ENCODE measurements around the gene TRAK2.
"Not testable (repeated sequence)": the region's sequence is repeated elsewhere in the genome, so short reads cannot be mapped to it uniquely, and the experiment has no call there.

The TRAK2 gene

GRCh38 chr2:201378496-201379397, 72.5 kb downstream of the TRAK2 start:
- no peak overlapping the region for H3K4me3 ChIP-seq (ENCODE audit: low read length)
- H3K9ac ChIP-seq (ENCODE audit: low read length): no peak overlapping the region
- peaks cover 11% of the 10 kb centered on the region for H3K4me1 ChIP-seq (ENCODE audit: control insufficient read depth, insufficient read depth, low read length)
- no peaks in the 10 kb centered on the region for H3K27me3 ChIP-seq (replicated peaks; ENCODE audit: control insufficient read depth, insufficient read depth, low read length)
- DNase-seq (ENCODE audit: low read depth): peak; percentile 59
- peaks cover 7% of the 10 kb centered on the region for H3K9me3 ChIP-seq (ENCODE audit: control insufficient read depth, low read length)
- peaks cover 49% of the 10 kb centered on the region for H3K36me3 ChIP-seq (ENCODE audit: control insufficient read depth, insufficient read depth, low read length, severe bottlenecking)

- Histone ChIP-seq H3K9me3 (ENCODE audit: control insufficient read depth, low read length) (peaks cover 7% of the 10 kb centered on the region), H3K4me3 (ENCODE audit: low read length) (no peak overlapping the region), H3K4me1 (ENCODE audit: control insufficient read depth, insufficient read depth, low read length) (no peaks in the 10 kb centered on the region), H3K36me3 (ENCODE audit: control insufficient read depth, insufficient read depth, low read length, severe bottlenecking) (peaks cover 40% of the 10 kb centered on the region), H3K27me3 (replicated peaks; ENCODE audit: control insufficient read depth, insufficient read depth, low read length) (no peaks in the 10 kb centered on the region), H3K9ac (ENCODE audit: low read length) (no peak overlapping the region)
- DNase-seq (ENCODE audit: low read depth): no peak
Observed at GRCh38 chr2:201377218-201377617, 74.0 kb downstream of the TRAK2 start.

- Histone ChIP-seq H3K27me3 (replicated peaks; ENCODE audit: control insufficient read depth, insufficient read depth, low read length) (no peaks in the 10 kb centered on the region), H3K9ac (ENCODE audit: low read length) (no peak overlapping the region), H3K4me3 (ENCODE audit: low read length) (no peak overlapping the region), H3K36me3 (ENCODE audit: control insufficient read depth, insufficient read depth, low read length, severe bottlenecking) (no peaks in the 10 kb centered on the region), H3K9me3 (ENCODE audit: control insufficient read depth, low read length) (peaks cover 18% of the 10 kb centered on the region), H3K4me1 (ENCODE audit: control insufficient read depth, insufficient read depth, low read length) (no peaks in the 10 kb centered on the region)
- DNase-seq (ENCODE audit: low read depth): no peak
Observed at GRCh38 chr2:201369775-201370174, 81.5 kb downstream of the TRAK2 start.

DNA sequence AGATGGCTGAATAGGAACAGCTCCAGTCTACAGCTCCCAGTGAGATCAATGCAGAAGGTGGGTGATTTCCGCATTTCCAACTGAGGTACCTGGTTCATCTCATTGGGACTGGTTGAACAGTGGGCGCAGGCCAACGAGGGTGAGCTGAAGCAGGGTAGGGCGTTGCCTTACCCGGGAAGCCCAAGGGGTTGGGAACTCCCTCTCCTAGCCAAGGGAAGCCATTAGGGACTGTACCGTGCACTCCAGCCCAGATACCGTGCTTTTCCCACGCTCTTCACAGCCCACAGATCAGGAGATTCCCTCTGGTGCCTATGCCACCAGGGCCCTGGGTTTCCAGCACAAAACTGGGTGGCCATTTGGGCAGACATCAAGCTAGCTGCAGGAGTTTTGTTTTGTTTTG, 81.9 kb downstream of the TRAK2 start:
- not testable (repeated sequence) for DNase-seq (ENCODE audit: low read depth); H3K36me3 ChIP-seq (ENCODE audit: control insufficient read depth, insufficient read depth, low read length, severe bottlenecking); H3K4me1 ChIP-seq (ENCODE audit: control insufficient read depth, insufficient read depth, low read length); H3K9ac ChIP-seq (ENCODE audit: low read length); H3K27me3 ChIP-seq (replicated peaks; ENCODE audit: control insufficient read depth, insufficient read depth, low read length); H3K4me3 ChIP-seq (ENCODE audit: low read length)
- peaks cover 18% of the 10 kb centered on the region for H3K9me3 ChIP-seq (ENCODE audit: control insufficient read depth, low read length)

DNA sequence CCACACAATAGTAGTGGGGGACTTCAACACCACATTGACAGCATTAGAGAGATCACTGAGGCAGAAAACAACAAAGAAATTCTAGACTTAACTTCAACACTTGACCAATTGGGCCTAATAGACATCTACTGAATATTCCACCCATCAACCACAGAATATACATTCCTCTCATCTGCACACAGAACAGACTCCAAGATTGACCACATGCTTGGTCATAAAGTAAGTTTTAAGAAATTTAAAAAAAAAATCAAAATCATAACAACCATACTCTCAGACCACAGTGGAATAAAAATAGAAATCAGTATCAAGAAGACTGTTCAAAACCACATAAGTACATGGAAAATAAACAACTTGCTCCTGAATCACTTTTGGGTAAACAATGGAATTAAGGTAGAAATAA, 85.1 kb downstream of the TRAK2 start:
- peaks cover 18% of the 10 kb centered on the region for H3K9me3 ChIP-seq (ENCODE audit: control insufficient read depth, low read length)
- peaks cover 2% of the 10 kb centered on the region for H3K36me3 ChIP-seq (ENCODE audit: control insufficient read depth, insufficient read depth, low read length, severe bottlenecking)
- peaks cover 2% of the 10 kb centered on the region for H3K4me1 ChIP-seq (ENCODE audit: control insufficient read depth, insufficient read depth, low read length)
- DNase-seq (ENCODE audit: low read depth): no peak
- H3K9ac ChIP-seq (ENCODE audit: low read length): no peak overlapping the region
- H3K27me3 ChIP-seq (replicated peaks; ENCODE audit: control insufficient read depth, insufficient read depth, low read length): no peaks in the 10 kb centered on the region
- H3K4me3 ChIP-seq (ENCODE audit: low read length): no peak overlapping the region

GRCh38 chr2:201363857-201364560, 87.2 kb downstream of the TRAK2 start:
- H3K4me3 ChIP-seq (ENCODE audit: low read length): no peak overlapping the region
- peaks cover 6% of the 10 kb centered on the region for H3K4me1 ChIP-seq (ENCODE audit: control insufficient read depth, insufficient read depth, low read length)
- peak; percentile 63 for DNase-seq (ENCODE audit: low read depth)
- peaks cover 2% of the 10 kb centered on the region for H3K36me3 ChIP-seq (ENCODE audit: control insufficient read depth, insufficient read depth, low read length, severe bottlenecking)
- no peaks in the 10 kb centered on the region for H3K27me3 ChIP-seq (replicated peaks; ENCODE audit: control insufficient read depth, insufficient read depth, low read length)
- H3K9ac ChIP-seq (ENCODE audit: low read length): no peak overlapping the region
- H3K9me3 ChIP-seq (ENCODE audit: control insufficient read depth, low read length): peaks cover 18% of the 10 kb centered on the region

DNA sequence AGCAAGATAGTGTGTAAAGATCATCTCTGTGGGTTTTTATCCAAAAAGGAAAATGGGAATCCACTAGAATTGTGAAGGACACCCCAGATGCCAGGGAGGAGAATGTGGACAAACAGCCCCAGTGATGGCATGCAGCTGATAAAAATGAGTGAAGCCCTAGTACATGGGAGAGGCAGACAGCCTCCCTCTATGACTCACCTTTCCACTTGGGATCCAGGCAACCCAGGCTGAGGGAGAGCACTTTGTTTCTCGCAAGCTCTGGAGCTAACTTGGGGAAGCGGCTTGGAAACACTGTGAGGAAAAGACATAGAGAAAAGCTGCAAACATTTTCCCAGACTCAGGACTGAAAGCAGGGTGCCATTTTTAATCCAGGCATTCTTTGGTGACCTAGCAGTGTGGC, 88.9 kb downstream of the TRAK2 start:
- H3K36me3 ChIP-seq (ENCODE audit: control insufficient read depth, insufficient read depth, low read length, severe bottlenecking): peaks cover 2% of the 10 kb centered on the region
- no peak overlapping the region for H3K4me3 ChIP-seq (ENCODE audit: low read length)
- no peak overlapping the region for H3K9ac ChIP-seq (ENCODE audit: low read length)
- H3K4me1 ChIP-seq (ENCODE audit: control insufficient read depth, insufficient read depth, low read length): peaks cover 12% of the 10 kb centered on the region
- peaks cover 8% of the 10 kb centered on the region for H3K9me3 ChIP-seq (ENCODE audit: control insufficient read depth, low read length)
- no peaks in the 10 kb centered on the region for H3K27me3 ChIP-seq (replicated peaks; ENCODE audit: control insufficient read depth, insufficient read depth, low read length)
- DNase-seq (ENCODE audit: low read depth): no peak

GRCh38 chr2:201361078-201361733, 90.1 kb downstream of the TRAK2 start:
- H3K9me3 ChIP-seq (ENCODE audit: control insufficient read depth, low read length): no peaks in the 10 kb centered on the region
- H3K9ac ChIP-seq (ENCODE audit: low read length): no peak overlapping the region

GRCh38 chr2:201360256-201360655, 91.0 kb downstream of the TRAK2 start:
- H3K9me3 ChIP-seq (ENCODE audit: control insufficient read depth, low read length): no peaks in the 10 kb centered on the region
- H3K9ac ChIP-seq (ENCODE audit: low read length): no peak overlapping the region

More at GRCh38 chr2:201361078-201361733, 90.1 kb downstream of the TRAK2 start:
- Histone ChIP-seq H3K4me1 (ENCODE audit: control insufficient read depth, insufficient read depth, low read length) (peaks cover 17% of the 10 kb centered on the region), H3K4me3 (ENCODE audit: low read length) (no peak overlapping the region), H3K36me3 (ENCODE audit: control insufficient read depth, insufficient read depth, low read length, severe bottlenecking) (peaks cover 2% of the 10 kb centered on the region), H3K27me3 (replicated peaks; ENCODE audit: control insufficient read depth, insufficient read depth, low read length) (no peaks in the 10 kb centered on the region)
- no peak for DNase-seq (ENCODE audit: low read depth)

GRCh38 chr2:201358684-201359083, 92.6 kb downstream of the TRAK2 start:
- H3K4me3 ChIP-seq (ENCODE audit: low read length): no peak overlapping the region
- H3K9ac ChIP-seq (ENCODE audit: low read length): no peak overlapping the region
- peaks cover 2% of the 10 kb centered on the region for H3K36me3 ChIP-seq (ENCODE audit: control insufficient read depth, insufficient read depth, low read length, severe bottlenecking)
- H3K9me3 ChIP-seq (ENCODE audit: control insufficient read depth, low read length): no peaks in the 10 kb centered on the region
- no peaks in the 10 kb centered on the region for H3K27me3 ChIP-seq (replicated peaks; ENCODE audit: control insufficient read depth, insufficient read depth, low read length)
- DNase-seq (ENCODE audit: low read depth): peak; percentile 36
- peaks cover 19% of the 10 kb centered on the region for H3K4me1 ChIP-seq (ENCODE audit: control insufficient read depth, insufficient read depth, low read length)

More at GRCh38 chr2:201360256-201360655, 91.0 kb downstream of the TRAK2 start:
- H3K4me1 ChIP-seq (ENCODE audit: control insufficient read depth, insufficient read depth, low read length): peaks cover 17% of the 10 kb centered on the region
- no peaks in the 10 kb centered on the region for H3K27me3 ChIP-seq (replicated peaks; ENCODE audit: control insufficient read depth, insufficient read depth, low read length)
- no peak overlapping the region for H3K4me3 ChIP-seq (ENCODE audit: low read length)
- H3K36me3 ChIP-seq (ENCODE audit: control insufficient read depth, insufficient read depth, low read length, severe bottlenecking): peaks cover 2% of the 10 kb centered on the region
- no peak for DNase-seq (ENCODE audit: low read depth)

GRCh38 chr2:201357221-201357620, 94.0 kb downstream of the TRAK2 start, which contains the start of gene FLACC1:
Gene FLACC1, minus strand, starts transcription at chr2:201357345. Its CDS starts 5,941 bp downstream, at chr2:201351404.
- peak; percentile 77 for DNase-seq (ENCODE audit: low read depth)
- no peaks in the 10 kb centered on the region for H3K9me3 ChIP-seq (ENCODE audit: control insufficient read depth, low read length)
- no peaks in the 10 kb centered on the region for H3K36me3 ChIP-seq (ENCODE audit: control insufficient read depth, insufficient read depth, low read length, severe bottlenecking)
- H3K4me3 ChIP-seq (ENCODE audit: low read length): no peak within 1 kb of the TSS
- peak within 1 kb of the TSS; percentile 4 for H3K9ac ChIP-seq (ENCODE audit: low read length)
- peaks cover 32% of the 10 kb centered on the region for H3K4me1 ChIP-seq (ENCODE audit: control insufficient read depth, insufficient read depth, low read length)
- H3K27me3 ChIP-seq (replicated peaks; ENCODE audit: control insufficient read depth, insufficient read depth, low read length): no peaks in the 10 kb centered on the region

Measured in adipocyte (in vitro differentiated cells).